SK-N-SH treated with all-trans-retinoic acid at 6 μM for 48 hours (cell line): Measurements from ENCODE around the gene TEKTIP1.

Experiments
- CSDC2 ChIP-seq: fragments of 250-450 bp; sonication (Bioruptor Pico); IDR thresholded peaks from 2 replicates; pipeline ENCODE4 v1.5.0; 2020; ENCODE audit warnings: mild to moderate bottlenecking, moderate library complexity
- RARB ChIP-seq: fragments of 250-450 bp; sonication (Bioruptor Pico); IDR thresholded peaks from 2 replicates; pipeline ENCODE4 v1.8.0; 2021; ENCODE audit warnings: mild to moderate bottlenecking, moderate library complexity
- ZNF8 ChIP-seq: fragments of 450-650 bp; formaldehyde crosslinking; IDR thresholded peaks from 2 replicates; pipeline ENCODE4 v1.5.0; 2020; ENCODE audit warnings: mild to moderate bottlenecking, moderate library complexity

DNA sequence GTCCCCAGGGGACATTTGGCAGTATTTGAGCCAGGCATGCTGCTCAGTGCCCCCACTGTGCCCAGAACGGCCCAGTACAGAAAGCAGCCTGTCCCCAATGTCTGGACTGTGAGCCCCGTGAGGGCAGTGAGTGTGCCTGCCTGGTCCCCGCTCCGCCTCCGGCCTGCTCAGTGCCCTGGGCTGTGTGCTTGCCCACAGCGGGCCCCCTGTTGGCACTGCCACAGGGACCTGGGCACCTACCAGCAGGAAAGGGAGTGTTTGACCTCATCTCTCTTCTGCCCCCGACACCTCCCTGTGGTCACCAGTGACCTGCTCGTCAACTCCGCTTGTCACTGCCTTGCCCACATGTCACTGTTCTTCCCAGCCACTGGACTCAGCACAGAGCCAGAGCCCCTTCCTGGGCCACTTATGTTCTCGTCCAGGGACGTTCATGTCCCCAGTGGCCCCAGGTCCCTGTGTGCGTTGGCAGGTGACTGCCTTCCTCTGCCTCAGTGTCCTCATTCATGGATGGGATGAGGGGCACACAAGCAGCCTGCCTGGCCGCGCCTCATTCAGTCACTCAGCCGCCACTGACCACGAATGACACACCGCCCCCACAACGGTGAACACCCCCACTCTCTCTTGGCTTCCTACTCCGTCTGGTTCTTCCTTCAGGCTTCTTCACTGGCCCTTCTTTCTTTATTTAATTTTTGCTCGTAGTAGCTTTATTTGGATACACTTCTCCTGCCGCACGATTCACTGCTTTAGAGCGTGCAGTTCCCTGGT is 30.0 kb upstream of the TEKTIP1 start:
- TF ChIP-seq ZNF8 (CRISPR knock-in tag): no peak
- no peak for TF ChIP-seq RARB (CRISPR knock-in tag)
- no peak for TF ChIP-seq CSDC2 (CRISPR knock-in tag)
